ENCODE results near the gene PDE10A.

Gene PDE10A

GRCh38 chr6:165677091-165677490 lies 14.1 kb upstream of the PDE10A start:
- DNase-seq: no peak

GRCh38 chr6:165676435-165677068 lies 13.5 kb upstream of the PDE10A start:
- no peak for DNase-seq

GRCh38 chr6:165675120-165675519 lies 12.1 kb upstream of the PDE10A start:
- DNase-seq: no peak

DNA sequence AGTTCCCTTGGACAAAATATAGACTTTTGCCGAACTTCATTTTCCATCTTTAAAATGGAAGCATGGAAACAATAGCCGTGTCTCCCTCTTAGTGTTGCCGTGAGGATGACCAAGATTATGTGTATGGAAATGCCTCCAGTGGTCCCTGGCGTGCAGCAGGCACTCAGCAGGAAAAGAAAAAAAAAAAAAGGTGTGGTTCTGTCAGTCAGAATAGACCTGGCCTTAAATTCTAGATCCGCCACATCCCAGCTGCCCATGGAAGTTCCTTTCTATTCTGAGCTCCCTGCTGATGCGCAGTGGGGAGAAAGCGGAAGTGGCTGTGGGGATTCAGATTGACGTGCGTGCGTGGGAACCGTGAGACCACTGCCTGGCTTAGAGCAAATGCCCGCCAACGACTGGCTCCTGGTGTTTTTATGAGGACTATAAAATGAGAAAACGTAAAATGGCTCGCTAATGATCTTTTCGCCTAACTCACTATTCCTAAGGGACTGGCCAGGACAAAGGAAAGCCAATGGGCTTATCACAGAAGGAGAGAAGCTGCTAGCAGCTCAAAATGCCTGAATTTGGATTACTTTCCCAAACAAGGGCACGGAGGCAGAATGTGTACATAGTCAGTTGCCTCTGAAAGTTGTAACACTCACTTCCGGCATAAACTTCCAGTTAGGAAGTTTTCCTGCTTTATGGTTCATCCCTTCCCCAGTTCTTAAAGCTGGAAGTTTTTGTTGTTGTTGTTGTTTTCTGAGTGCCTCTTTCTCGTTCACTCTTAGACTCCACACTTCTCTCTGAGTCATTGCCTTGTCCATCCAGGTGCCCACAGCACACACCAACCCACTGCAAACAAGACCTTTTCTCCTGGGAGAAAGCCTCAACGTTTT lies 11.4 kb upstream of the PDE10A start:
- no peak for DNase-seq

DNA sequence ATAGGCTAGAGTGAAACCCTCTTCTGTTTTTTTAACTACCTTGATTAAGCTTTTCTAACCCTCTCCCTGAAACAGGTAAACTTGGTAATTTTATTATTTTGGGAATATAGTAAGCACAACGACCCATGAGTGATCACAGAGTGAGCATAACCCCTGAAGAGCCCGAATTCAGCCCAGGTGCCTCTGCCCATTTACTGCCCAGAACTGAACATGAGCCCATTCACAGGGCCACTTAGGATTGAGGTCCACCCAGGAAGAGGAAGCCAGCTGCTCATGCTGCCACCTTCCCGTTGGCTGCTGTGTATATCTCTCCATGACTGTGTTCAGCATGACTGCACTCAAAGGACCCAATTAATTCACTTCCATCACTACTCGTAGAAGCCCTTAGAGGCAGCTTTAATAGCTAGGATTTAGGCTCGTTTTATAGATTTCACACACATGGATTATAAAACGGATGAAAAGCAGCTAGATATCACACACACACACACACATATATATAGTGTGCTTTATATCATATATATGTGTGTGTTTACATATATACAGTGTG lies 8.3 kb upstream of the PDE10A start:
- DNase-seq: no peak

DNA sequence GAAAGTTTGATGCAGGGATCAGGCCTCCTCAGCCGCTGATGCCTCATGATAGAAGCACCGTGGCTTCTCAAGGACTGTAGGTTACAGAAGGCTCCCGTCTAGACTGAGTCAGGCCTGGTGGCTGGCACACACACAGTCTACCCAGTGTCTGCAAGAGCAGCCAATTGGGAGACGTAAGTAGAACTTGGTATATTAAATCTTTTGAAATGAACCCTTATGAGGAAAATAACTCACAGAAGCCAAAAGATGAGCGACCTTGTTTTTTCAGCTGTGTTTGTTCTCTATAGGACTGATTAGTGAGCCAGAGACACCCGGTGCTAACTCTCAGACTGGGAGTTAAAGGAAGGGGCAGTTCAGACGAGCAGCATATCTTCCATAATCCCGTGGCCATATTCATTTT lies 5.9 kb upstream of the PDE10A start:
- no peak for DNase-seq

- DNase-seq: no peak
Measured at GRCh38 chr6:165665384-165665672, 2.3 kb upstream of the PDE10A start.

- no peak for DNase-seq
Measured at GRCh38 chr6:165664559-165665383, 1.7 kb upstream of the PDE10A start.

DNA sequence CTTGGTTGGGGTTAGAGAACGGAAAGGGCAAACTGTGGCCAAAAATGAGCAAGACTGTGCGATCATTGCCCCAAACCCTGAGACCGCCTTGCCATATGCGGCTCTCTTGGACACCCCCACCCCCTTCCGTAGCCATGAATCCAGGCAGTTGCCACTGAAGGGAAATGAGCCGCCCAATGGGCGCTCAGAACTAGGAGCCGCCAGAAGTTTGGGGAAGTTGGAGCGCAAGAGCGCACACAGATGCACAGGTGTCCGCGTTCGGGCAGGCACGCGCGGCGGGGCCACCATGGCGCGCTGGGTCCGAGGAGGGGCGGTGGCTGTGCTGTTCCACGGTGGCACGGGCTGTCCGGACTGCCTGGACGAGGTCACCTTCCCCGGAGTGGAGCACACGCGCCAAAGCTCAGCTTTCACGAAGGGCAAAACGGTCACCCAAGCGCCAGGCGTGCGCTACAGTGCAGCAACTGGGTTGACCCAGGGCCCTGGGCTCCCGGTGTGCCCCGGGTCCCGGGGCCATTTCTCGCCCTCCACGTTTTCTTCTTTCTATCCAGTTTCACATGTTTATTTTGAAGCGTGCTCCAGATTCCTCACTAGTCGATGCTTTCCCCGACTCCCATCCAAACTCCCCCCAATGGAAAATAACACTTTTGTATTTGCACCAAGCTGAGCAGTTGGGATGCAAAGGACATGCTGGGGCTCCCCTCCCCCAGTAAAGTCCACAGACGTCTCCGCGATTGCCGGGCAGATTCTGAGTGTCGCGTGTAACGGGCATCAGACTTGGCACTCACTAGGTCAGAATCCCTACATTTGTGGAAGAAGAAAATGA lies 906 bp upstream of the PDE10A start:
- DNase-seq: no peak

GRCh38 chr6:165663377-165663735 lies 315 bp upstream of the PDE10A start:
- no peak for DNase-seq

DNA sequence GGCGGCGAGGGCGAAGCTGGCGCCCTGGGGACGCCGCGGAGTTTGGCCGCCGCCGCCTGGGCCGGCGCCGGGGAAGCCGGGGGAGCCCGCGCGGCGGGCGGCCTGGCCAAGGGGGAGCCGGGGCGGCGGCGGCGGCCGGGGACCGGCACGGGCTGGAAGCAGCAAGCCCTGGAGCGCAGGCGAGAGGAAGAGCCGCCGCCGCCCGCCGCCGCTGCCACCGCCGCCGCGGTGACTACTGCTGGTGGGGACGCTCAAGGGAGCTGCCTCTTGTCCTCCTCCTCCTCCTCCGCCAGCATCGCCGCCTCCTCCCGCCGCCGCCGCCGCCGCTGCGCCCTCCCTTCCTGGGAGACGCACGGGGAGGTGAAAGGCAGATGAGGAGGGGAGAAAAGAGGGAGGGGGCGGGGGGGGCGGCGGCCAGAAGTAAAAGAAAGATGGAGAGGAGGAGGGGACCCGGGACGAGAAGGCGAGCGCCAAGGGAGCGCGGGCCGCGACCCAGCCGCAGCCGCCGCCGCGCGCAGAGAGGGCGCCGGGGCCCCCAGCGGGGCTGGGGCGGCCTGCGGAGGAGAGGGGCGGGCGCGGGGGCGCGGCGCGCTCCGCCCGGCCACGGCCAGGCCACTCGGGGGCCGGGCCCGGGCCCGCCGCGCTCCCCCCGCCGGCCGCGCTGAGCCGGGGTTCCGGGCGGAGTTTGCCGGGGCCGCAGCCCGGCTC lies 846 bp downstream of the PDE10A start:
- DNase-seq: peak; percentile 30

GRCh38 chr6:165661664-165662025 lies 1.4 kb downstream of the PDE10A start:
- DNase-seq: no peak

GRCh38 chr6:165660857-165661663 lies 2.0 kb downstream of the PDE10A start:
- DNase-seq: no peak

DNA sequence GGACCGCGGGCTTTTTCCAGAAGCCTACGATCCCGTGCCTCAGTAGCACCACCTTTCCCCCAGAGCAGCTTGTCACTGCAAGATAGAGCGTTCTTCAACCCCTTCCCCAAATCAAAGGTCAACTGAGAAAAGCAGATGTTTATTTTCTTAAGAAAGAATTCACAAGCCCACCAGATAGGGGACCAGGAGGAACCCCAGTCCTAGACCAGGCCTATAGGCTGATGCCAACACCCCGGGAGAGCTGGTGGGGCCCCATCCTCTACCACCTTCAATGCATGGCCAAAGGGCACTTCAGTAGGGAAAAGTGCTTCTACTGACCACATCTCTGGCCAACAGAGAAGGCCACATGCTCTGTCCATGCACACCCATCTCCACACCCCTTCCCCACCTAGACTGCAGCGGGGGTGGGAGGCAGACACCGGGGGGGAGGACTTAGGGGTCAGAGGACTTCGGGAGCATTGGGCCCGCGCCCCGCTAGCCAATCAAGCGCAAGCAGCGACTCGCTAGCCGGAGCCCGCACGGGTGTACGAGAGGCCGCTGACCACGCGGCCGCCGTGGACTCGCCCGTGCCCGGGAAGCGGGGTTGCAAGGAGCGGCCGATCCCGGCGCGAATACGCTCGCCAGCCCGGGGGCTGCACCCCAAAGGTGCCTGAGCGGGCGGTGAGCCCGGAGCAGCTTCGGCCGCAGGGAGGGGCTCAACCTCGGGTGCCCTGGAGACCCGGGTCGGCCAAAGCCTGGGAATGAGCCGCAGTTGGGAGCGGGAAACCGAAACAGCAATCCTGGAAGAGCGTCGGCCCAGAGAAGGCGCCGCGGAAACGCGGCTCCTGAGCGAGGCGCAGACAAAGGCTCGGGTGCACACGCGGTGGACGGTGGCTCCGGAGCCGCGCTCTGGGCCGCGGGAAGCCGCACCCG lies 2.8 kb downstream of the PDE10A start:
- DNase-seq: no peak

DNA sequence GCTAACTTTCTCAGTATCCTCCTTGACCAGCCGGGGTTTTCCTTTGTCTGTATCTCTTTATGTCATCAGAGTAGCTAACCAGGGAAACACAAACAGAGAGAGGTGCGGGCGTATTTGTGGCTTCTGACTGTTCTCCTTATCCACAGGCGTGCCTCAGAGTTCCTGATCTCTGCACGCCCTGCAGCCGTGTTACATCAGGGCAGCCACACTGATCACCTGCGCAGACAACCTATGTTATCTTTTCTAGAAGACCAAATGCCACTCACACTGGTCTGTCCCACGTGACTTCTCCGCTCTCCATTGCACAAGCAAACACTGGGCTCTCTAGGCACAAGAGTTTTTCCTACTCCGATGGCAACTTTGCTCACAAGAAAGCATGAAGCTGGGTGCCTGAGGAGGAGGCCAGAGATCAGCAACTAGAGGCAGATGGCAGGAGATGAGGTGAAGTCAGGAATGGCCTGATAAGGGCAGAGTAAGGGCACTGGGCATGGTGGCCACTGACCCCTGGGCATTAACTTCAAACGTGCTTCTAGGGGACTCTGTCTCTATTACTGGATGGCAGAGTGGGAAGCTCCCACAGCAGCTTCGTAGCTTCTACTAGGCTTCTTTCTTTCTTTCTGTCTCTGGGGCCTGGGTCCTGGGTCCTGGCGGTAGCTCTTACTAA lies 4.5 kb downstream of the PDE10A start:
- no peak for DNase-seq

DNA sequence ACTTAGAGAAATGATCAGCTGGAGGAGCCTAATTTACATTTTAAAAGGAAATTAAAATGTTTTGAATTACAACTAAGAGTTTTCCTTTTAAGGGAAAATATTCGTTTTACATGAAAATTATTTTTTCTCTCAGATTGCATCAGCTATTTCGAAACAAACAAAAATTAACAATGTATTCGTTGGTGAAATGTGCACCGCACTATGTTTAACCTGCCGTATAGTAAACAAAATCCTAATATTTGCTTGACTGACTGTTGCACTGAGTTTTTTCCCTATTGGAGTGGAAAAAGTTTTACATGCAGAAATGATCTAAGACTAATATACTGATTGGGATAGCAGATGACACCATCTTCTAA lies 5.7 kb downstream of the PDE10A start:
- no peak for DNase-seq

GRCh38 chr6:165656581-165657324 lies 6.3 kb downstream of the PDE10A start:
- DNase-seq: no peak

- DNase-seq: no peak
Measured at GRCh38 chr6:165655191-165655590, 7.8 kb downstream of the PDE10A start.

DNA sequence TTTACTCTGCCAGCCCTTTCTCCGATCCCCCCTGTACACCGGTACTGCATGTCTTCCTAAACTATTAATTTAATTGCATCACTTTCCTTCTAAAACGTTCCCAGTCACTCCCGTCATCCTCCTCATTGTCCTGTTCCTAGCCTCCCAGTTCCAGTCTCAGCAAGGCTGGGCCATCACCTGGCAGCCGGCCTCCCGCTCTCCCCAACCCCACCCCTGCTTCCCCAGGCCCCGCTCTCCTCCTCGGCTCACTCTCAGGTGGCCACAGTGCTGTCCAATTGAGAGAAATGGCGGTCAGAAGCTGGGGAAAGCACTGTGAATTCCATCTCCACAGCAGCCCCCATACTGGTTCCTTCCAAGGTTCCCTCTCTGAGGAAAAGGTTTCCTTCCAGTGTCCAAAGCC lies 8.9 kb downstream of the PDE10A start:
- DNase-seq: no peak

All from NCI-H69 (cell line).